ENCODE data around the gene SLBP.
"Not testable (repeated sequence)": the region's sequence is repeated elsewhere in the genome, so short reads cannot be mapped to it uniquely, and the experiment has no call there.

The SLBP gene

GRCh38 chr4:1706358-1706757, 5.8 kb downstream of the SLBP start:
- H3K4me3 ChIP-seq (ENCODE audit: low read length) = no peak overlapping the region
- H3K9ac ChIP-seq (ENCODE audit: low read length) = no peak overlapping the region
- no peak overlapping the region for H3K18ac ChIP-seq (ENCODE audit: low read length)
- no peak overlapping the region for H2BK5ac ChIP-seq (ENCODE audit: low read length)
- no peak overlapping the region for H3K23ac ChIP-seq (ENCODE audit: low read length)
- H2AK5ac ChIP-seq (ENCODE audit: low read length) = no peak overlapping the region
- H3K27ac ChIP-seq (ENCODE audit: low read depth, low read length) = no peak overlapping the region
- no peak overlapping the region for H3K56ac ChIP-seq (ENCODE audit: low read length)
- DNase-seq = no peak
- no peak overlapping the region for H3K4me2 ChIP-seq (ENCODE audit: low read length)
- H3K4me1 ChIP-seq (ENCODE audit: control insufficient read depth, low read depth, low read length) = no peaks in the 10 kb centered on the region
- H3K79me1 ChIP-seq (ENCODE audit: low read length) = peaks cover 29% of the 10 kb centered on the region
- H3K27me3 ChIP-seq (ENCODE audit: insufficient read depth, low read length, poor library complexity) = no peaks in the 10 kb centered on the region
- H3K4ac ChIP-seq (ENCODE audit: low read depth, low read length) = no peak overlapping the region
- no peak overlapping the region for H2BK120ac ChIP-seq (ENCODE audit: low read depth, low read length)
- H4K8ac ChIP-seq (ENCODE audit: low read depth, low read length) = no peak overlapping the region
- no peak overlapping the region for H2BK15ac ChIP-seq (replicated peaks; ENCODE audit: low read depth)
- no peak overlapping the region for H4K5ac ChIP-seq (ENCODE audit: low read length)
- H3K36me3 ChIP-seq (ENCODE audit: control insufficient read depth, insufficient read depth, low read length) = peaks cover 12% of the 10 kb centered on the region
- no CpG with 5 or more reads among the region's 6 CpGs for WGBS (ENCODE audit: extremely low coverage, insufficient coverage, low lambda C conversion rate)
- peaks cover 44% of the 10 kb centered on the region for H3K79me2 ChIP-seq (ENCODE audit: control insufficient read depth, insufficient read depth, low read length)

GRCh38 chr4:1705732-1706131, 6.4 kb downstream of the SLBP start:
- Histone ChIP-seq H4K8ac (ENCODE audit: low read depth, low read length) (no peak overlapping the region), H3K27me3 (ENCODE audit: insufficient read depth, low read length, poor library complexity) (no peaks in the 10 kb centered on the region), H3K4me2 (ENCODE audit: low read length) (no peak overlapping the region), H3K36me3 (ENCODE audit: control insufficient read depth, insufficient read depth, low read length) (peaks cover 12% of the 10 kb centered on the region), H3K79me2 (ENCODE audit: control insufficient read depth, insufficient read depth, low read length) (peaks cover 39% of the 10 kb centered on the region), H3K23ac (ENCODE audit: low read length) (no peak overlapping the region), H3K56ac (ENCODE audit: low read length) (no peak overlapping the region), H3K79me1 (ENCODE audit: low read length) (peaks cover 27% of the 10 kb centered on the region), H2BK15ac (replicated peaks; ENCODE audit: low read depth) (no peak overlapping the region), H3K27ac (ENCODE audit: low read depth, low read length) (no peak overlapping the region), H4K5ac (ENCODE audit: low read length) (no peak overlapping the region), H2BK5ac (ENCODE audit: low read length) (no peak overlapping the region), H3K18ac (ENCODE audit: low read length) (no peak overlapping the region), H3K4me3 (ENCODE audit: low read length) (no peak overlapping the region), H2BK120ac (ENCODE audit: low read depth, low read length) (no peak overlapping the region), H3K4ac (ENCODE audit: low read depth, low read length) (no peak overlapping the region), H3K4me1 (ENCODE audit: control insufficient read depth, low read depth, low read length) (no peaks in the 10 kb centered on the region), H2AK5ac (ENCODE audit: low read length) (no peak overlapping the region), H3K9ac (ENCODE audit: low read length) (no peak overlapping the region)
- no peak for DNase-seq
- WGBS (ENCODE audit: extremely low coverage, insufficient coverage, low lambda C conversion rate) = no CpG with 5 or more reads among the region's 6 CpGs

- no peak for DNase-seq
- no peak overlapping the region for H3K27ac ChIP-seq (ENCODE audit: low read depth, low read length)
- no peak overlapping the region for H2BK120ac ChIP-seq (ENCODE audit: low read depth, low read length)
- H3K18ac ChIP-seq (ENCODE audit: low read length) = no peak overlapping the region
- no peak overlapping the region for H4K5ac ChIP-seq (ENCODE audit: low read length)
- H3K36me3 ChIP-seq (ENCODE audit: control insufficient read depth, insufficient read depth, low read length) = peaks cover 13% of the 10 kb centered on the region
- H3K79me2 ChIP-seq (ENCODE audit: control insufficient read depth, insufficient read depth, low read length) = peaks cover 26% of the 10 kb centered on the region
- H2AK5ac ChIP-seq (ENCODE audit: low read length) = no peak overlapping the region
- peaks cover 24% of the 10 kb centered on the region for H3K79me1 ChIP-seq (ENCODE audit: low read length)
- no peak overlapping the region for H3K56ac ChIP-seq (ENCODE audit: low read length)
- H3K4me2 ChIP-seq (ENCODE audit: low read length) = no peak overlapping the region
- H3K27me3 ChIP-seq (ENCODE audit: insufficient read depth, low read length, poor library complexity) = no peaks in the 10 kb centered on the region
- no peak overlapping the region for H4K8ac ChIP-seq (ENCODE audit: low read depth, low read length)
- no peak overlapping the region for H3K23ac ChIP-seq (ENCODE audit: low read length)
- no CpG with 5 or more reads among the region's 1 CpG for WGBS (ENCODE audit: extremely low coverage, insufficient coverage, low lambda C conversion rate)
- H3K9ac ChIP-seq (ENCODE audit: low read length) = no peak overlapping the region
- H2BK15ac ChIP-seq (replicated peaks; ENCODE audit: low read depth) = no peak overlapping the region
- H2BK5ac ChIP-seq (ENCODE audit: low read length) = no peak overlapping the region
- H3K4me3 ChIP-seq (ENCODE audit: low read length) = no peak overlapping the region
- H3K4me1 ChIP-seq (ENCODE audit: control insufficient read depth, low read depth, low read length) = no peaks in the 10 kb centered on the region
- H3K4ac ChIP-seq (ENCODE audit: low read depth, low read length) = no peak overlapping the region
Measured at GRCh38 chr4:1703867-1704266, 8.3 kb downstream of the SLBP start.

GRCh38 chr4:1701671-1702070, 10.4 kb downstream of the SLBP start:
- not testable (repeated sequence) for H3K56ac ChIP-seq (ENCODE audit: low read length); H3K4me1 ChIP-seq (ENCODE audit: control insufficient read depth, low read depth, low read length); H3K27ac ChIP-seq (ENCODE audit: low read depth, low read length); H3K23ac ChIP-seq (ENCODE audit: low read length); H3K18ac ChIP-seq (ENCODE audit: low read length); H2BK5ac ChIP-seq (ENCODE audit: low read length); H3K9ac ChIP-seq (ENCODE audit: low read length); H2BK120ac ChIP-seq (ENCODE audit: low read depth, low read length); DNase-seq; H3K4me2 ChIP-seq (ENCODE audit: low read length); H4K8ac ChIP-seq (ENCODE audit: low read depth, low read length); H3K27me3 ChIP-seq (ENCODE audit: insufficient read depth, low read length, poor library complexity); H3K4me3 ChIP-seq (ENCODE audit: low read length); H3K4ac ChIP-seq (ENCODE audit: low read depth, low read length); H4K5ac ChIP-seq (ENCODE audit: low read length); H2BK15ac ChIP-seq (replicated peaks; ENCODE audit: low read depth); H2AK5ac ChIP-seq (ENCODE audit: low read length)
- peaks cover 13% of the 10 kb centered on the region for H3K36me3 ChIP-seq (ENCODE audit: control insufficient read depth, insufficient read depth, low read length)
- H3K79me1 ChIP-seq (ENCODE audit: low read length) = peaks cover 24% of the 10 kb centered on the region
- peaks cover 20% of the 10 kb centered on the region for H3K79me2 ChIP-seq (ENCODE audit: control insufficient read depth, insufficient read depth, low read length)
- no CpG with 5 or more reads among the region's 8 CpGs for WGBS (ENCODE audit: extremely low coverage, insufficient coverage, low lambda C conversion rate)

GRCh38 chr4:1695913-1696312, 16.2 kb downstream of the SLBP start:
- Histone ChIP-seq H2BK120ac (ENCODE audit: low read depth, low read length) (no peak overlapping the region), H4K8ac (ENCODE audit: low read depth, low read length) (no peak overlapping the region), H3K4me1 (ENCODE audit: control insufficient read depth, low read depth, low read length) (no peaks in the 10 kb centered on the region), H3K27ac (ENCODE audit: low read depth, low read length) (no peak overlapping the region), H4K5ac (ENCODE audit: low read length) (no peak overlapping the region), H3K4ac (ENCODE audit: low read depth, low read length) (no peak overlapping the region), H3K56ac (ENCODE audit: low read length) (no peak overlapping the region), H3K23ac (ENCODE audit: low read length) (no peak overlapping the region), H2BK15ac (replicated peaks; ENCODE audit: low read depth) (no peak overlapping the region), H2BK5ac (ENCODE audit: low read length) (no peak overlapping the region), H3K9ac (ENCODE audit: low read length) (no peak overlapping the region), H3K36me3 (ENCODE audit: control insufficient read depth, insufficient read depth, low read length) (peaks cover 8% of the 10 kb centered on the region), H3K27me3 (ENCODE audit: insufficient read depth, low read length, poor library complexity) (no peaks in the 10 kb centered on the region), H3K4me3 (ENCODE audit: low read length) (no peak overlapping the region), H2AK5ac (ENCODE audit: low read length) (no peak overlapping the region), H3K4me2 (ENCODE audit: low read length) (no peak overlapping the region), H3K79me1 (ENCODE audit: low read length) (peaks cover 2% of the 10 kb centered on the region), H3K79me2 (ENCODE audit: control insufficient read depth, insufficient read depth, low read length) (no peaks in the 10 kb centered on the region), H3K18ac (ENCODE audit: low read length) (no peak overlapping the region)
- WGBS (ENCODE audit: extremely low coverage, insufficient coverage, low lambda C conversion rate) = no CpG with 5 or more reads among the region's 5 CpGs
- no peak for DNase-seq

- Histone ChIP-seq H2BK15ac (replicated peaks; ENCODE audit: low read depth) (no peak overlapping the region), H3K18ac (ENCODE audit: low read length) (no peak overlapping the region), H3K4me1 (ENCODE audit: control insufficient read depth, low read depth, low read length) (no peaks in the 10 kb centered on the region), H3K79me2 (ENCODE audit: control insufficient read depth, insufficient read depth, low read length) (no peaks in the 10 kb centered on the region), H3K4ac (ENCODE audit: low read depth, low read length) (no peak overlapping the region), H2BK120ac (ENCODE audit: low read depth, low read length) (no peak overlapping the region), H4K5ac (ENCODE audit: low read length) (no peak overlapping the region), H3K4me3 (ENCODE audit: low read length) (no peak overlapping the region), H3K4me2 (ENCODE audit: low read length) (no peak overlapping the region), H4K8ac (ENCODE audit: low read depth, low read length) (no peak overlapping the region), H2BK5ac (ENCODE audit: low read length) (no peak overlapping the region), H3K36me3 (ENCODE audit: control insufficient read depth, insufficient read depth, low read length) (peaks cover 7% of the 10 kb centered on the region), H3K27me3 (ENCODE audit: insufficient read depth, low read length, poor library complexity) (no peaks in the 10 kb centered on the region), H3K79me1 (ENCODE audit: low read length) (no peaks in the 10 kb centered on the region), H2AK5ac (ENCODE audit: low read length) (no peak overlapping the region), H3K56ac (ENCODE audit: low read length) (no peak overlapping the region), H3K23ac (ENCODE audit: low read length) (no peak overlapping the region), H3K9ac (ENCODE audit: low read length) (no peak overlapping the region), H3K27ac (ENCODE audit: low read depth, low read length) (no peak overlapping the region)
- WGBS (ENCODE audit: extremely low coverage, insufficient coverage, low lambda C conversion rate) = no CpG with 5 or more reads among the region's 7 CpGs
- peak; percentile 84 for DNase-seq
Measured at GRCh38 chr4:1693131-1693896, 18.8 kb downstream of the SLBP start.
